Fibroblast of villous mesenchyme (primary cell): Measurements from ENCODE around the gene MUC2. TPM values are rescaled to one million over a fixed set of nuclear protein-coding genes. Genes with fewer than 3 reads are reported as not detected.
"Not testable (repeated sequence)": the region's sequence is repeated elsewhere in the genome, so short reads cannot be mapped to it uniquely, and the experiment has no call there.

Experiments used
- DNase-seq: peaks from one replicate; pipeline ENCODE4 v3.0.0-alpha.2; 2010; ENCODE audit warnings: low read depth
- H3K4me3 ChIP-seq: 2 replicates; pipeline ENCODE4 v1.5.1; 2011; ENCODE audit warnings: low read depth, mild to moderate bottlenecking, low read length
- CTCF ChIP-seq: IDR thresholded peaks from 2 replicates; pipeline ENCODE4 v1.5.1; 2012; ENCODE audit warnings: low read depth, mild to moderate bottlenecking, low read length; ENCODE audit not compliant: insufficient read depth
- total RNA-seq: library from RNA; depleted of rRNA; stranded (reverse); fragments of >200 nt; gene quantifications from 2 replicates; pipeline ENCODE4 v1.2.3, GENCODE V29; 2012

The MUC2 gene
- total RNA-seq, 1 donor: not detected

GRCh38 chr11:1113405-1114201 lies 38.9 kb downstream of the MUC2 start:
- no peak for TF ChIP-seq CTCF

GRCh38 chr11:1115292-1115691 lies 40.6 kb downstream of the MUC2 start:
- H3K4me3 ChIP-seq, DNase-seq: not testable (repeated sequence)

More at GRCh38 chr11:1113405-1114201, 38.9 kb downstream of the MUC2 start:
- H3K4me3 ChIP-seq: no peak overlapping the region
- DNase-seq: no peak

- no peak overlapping the region for H3K4me3 ChIP-seq
- DNase-seq: no peak
- TF ChIP-seq CTCF: no peak
Measured at GRCh38 chr11:1116104-1116503, 41.4 kb downstream of the MUC2 start.

- no peak for DNase-seq
- H3K4me3 ChIP-seq: no peak overlapping the region
- TF ChIP-seq CTCF: no peak
Measured at GRCh38 chr11:1116666-1117390, 42.2 kb downstream of the MUC2 start.

GRCh38 chr11:1117992-1118391 lies 43.3 kb downstream of the MUC2 start:
- H3K4me3 ChIP-seq: no peak overlapping the region
- DNase-seq: no peak
- no peak for TF ChIP-seq CTCF

GRCh38 chr11:1118755-1119603 lies 44.3 kb downstream of the MUC2 start:
- no peak for DNase-seq
- TF ChIP-seq CTCF: no peak
- H3K4me3 ChIP-seq: no peak overlapping the region
